Thyroid gland (tissue), 4 donors: ENCODE data around the gene TBC1D22B. TPM values are rescaled to one million over a fixed set of nuclear protein-coding genes. Genes with fewer than 3 reads are reported as not detected.
A peak's percentile ranks its signal among the peaks of the same experiment; 100 is the strongest.

ENCODE experiments used
- DNase-seq, 2 donors: peaks; one replicate each; pipeline ENCODE4 v3.0.0-alpha.2; 2019
- H3K27ac ChIP-seq, 3 donors: fragments of 200-600 bp; sonication (generic); 1 replicate in 2 of 3; 2 replicates in 1 of 3; pipeline ENCODE4 v1.5.1; 2016 to 2019; ENCODE audit warnings: mild to moderate bottlenecking in 1 of 3, moderate library complexity in 1 of 3
- H3K27me3 ChIP-seq: fragments of 200-600 bp; sonication (generic); one replicate; pipeline ENCODE4 v1.5.1; 2019
- H3K36me3 ChIP-seq, 2 donors: fragments of 200-600 bp; sonication (generic); one replicate each; pipeline ENCODE4 v1.5.1; 2016 to 2019
- H3K4me1 ChIP-seq, 2 donors: fragments of 200-600 bp; sonication (generic); one replicate each; pipeline ENCODE4 v1.5.1; 2017 to 2019
- H3K4me3 ChIP-seq, 3 donors: fragments of 200-600 bp; sonication (generic); replicated peaks in 1 of 3; 1 replicate in 2 of 3; 2 replicates in 1 of 3; pipeline ENCODE4 v1.5.1; 2016; ENCODE audit warnings: mild to moderate bottlenecking in 1 of 3
- H3K9me3 ChIP-seq: fragments of 200-600 bp; sonication (generic); one replicate; pipeline ENCODE4 v1.5.1; 2017
- POLR2A ChIP-seq, 2 donors: fragments of 450-650 bp; IDR thresholded peaks; one replicate each; pipeline ENCODE4 v1.6.1; 2017; ENCODE audit warnings: antibody characterized with exemption in 2 of 2, mild to moderate bottlenecking in 2 of 2, moderate library complexity in 1 of 2
- WGBS, 2 donors: methylation state at CpG; one replicate each; pipeline ENCODE4 v1.1.5; 2017; 5-methylcytosine and 5-hydroxymethylcytosine counted together
- intact Hi-C: fragments of 100-400 bp; cut with DNase I; formaldehyde crosslinking; loops from one replicate; pipeline ENCODE4 v1.15.1; 2023
- total RNA-seq, 4 donors: library from RNA; depleted of rRNA; stranded (reverse); fragments of >200 nt; gene quantifications; one replicate each; pipeline ENCODE4 v1.2.3, GENCODE V29; 2016
- TF ChIP-seq, protein P1 (sequence below), 6 experiments: fragments of 200-600 bp in 3 of 6; fragments of 450-650 bp in 3 of 6; sonication (generic) in 3 of 6; IDR thresholded peaks; one replicate each; pipeline ENCODE4 v1.5.1; 2016 to 2019; ENCODE audit warnings: antibody characterized with exemption in 6 of 6, mild to moderate bottlenecking in 2 of 6, inconsistent platforms in 1 of 6, moderate library complexity in 1 of 6

Gene TBC1D22B
- total RNA-seq, 4 donors from 2014 or later, result 11.5 to 15.7 (median 14.2) TPM

DNA sequence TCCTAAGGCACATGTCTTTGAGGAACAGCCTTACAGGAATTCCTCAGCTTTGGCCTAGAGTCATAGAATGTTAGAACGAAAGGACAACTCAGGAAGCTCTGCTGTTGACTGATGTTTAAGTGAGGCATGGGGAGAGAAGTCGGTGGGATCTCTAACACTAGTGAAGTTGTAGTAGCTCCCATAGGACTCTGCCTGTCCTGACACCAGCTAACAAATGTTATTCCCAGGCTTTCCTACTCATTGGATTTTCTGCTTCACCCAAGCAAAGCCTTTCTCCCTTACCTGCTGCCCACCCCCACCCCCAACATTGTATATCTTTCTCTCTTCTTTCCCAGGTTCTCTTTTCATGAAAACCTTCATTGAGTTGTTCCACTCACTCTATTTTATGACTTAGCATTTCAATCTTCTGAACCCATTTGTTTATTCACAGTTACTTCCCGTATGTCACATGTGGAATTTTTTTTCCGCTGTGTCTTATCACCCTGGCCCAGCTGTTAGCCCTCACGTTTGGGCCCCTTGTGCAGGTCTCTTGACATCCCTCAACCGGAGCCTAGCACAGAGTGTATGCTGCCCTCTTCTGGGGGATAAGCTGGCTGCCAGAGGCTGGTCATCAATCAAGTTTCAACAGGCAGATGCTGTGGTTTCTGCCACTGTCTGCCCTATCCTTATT is 57.0 kb downstream of the TBC1D22B start:
- Histone ChIP-seq H3K27ac (no peak overlapping the region), H3K4me1 (no peaks in the 10 kb centered on the region), H3K27me3 (no peaks in the 10 kb centered on the region), H3K36me3 (peaks cover 54 to 66% of the 10 kb centered on the region in 2 donors), H3K4me3 (no peak overlapping the region), H3K9me3 (no peaks in the 10 kb centered on the region)
- TF ChIP-seq, protein P1, sequence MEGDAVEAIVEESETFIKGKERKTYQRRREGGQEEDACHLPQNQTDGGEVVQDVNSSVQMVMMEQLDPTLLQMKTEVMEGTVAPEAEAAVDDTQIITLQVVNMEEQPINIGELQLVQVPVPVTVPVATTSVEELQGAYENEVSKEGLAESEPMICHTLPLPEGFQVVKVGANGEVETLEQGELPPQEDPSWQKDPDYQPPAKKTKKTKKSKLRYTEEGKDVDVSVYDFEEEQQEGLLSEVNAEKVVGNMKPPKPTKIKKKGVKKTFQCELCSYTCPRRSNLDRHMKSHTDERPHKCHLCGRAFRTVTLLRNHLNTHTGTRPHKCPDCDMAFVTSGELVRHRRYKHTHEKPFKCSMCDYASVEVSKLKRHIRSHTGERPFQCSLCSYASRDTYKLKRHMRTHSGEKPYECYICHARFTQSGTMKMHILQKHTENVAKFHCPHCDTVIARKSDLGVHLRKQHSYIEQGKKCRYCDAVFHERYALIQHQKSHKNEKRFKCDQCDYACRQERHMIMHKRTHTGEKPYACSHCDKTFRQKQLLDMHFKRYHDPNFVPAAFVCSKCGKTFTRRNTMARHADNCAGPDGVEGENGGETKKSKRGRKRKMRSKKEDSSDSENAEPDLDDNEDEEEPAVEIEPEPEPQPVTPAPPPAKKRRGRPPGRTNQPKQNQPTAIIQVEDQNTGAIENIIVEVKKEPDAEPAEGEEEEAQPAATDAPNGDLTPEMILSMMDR (IDR thresholded peaks at IDR 0.05), result peak in 3 of 6 experiments; percentile 13 to 32 (median 14)
- no peak for TF ChIP-seq POLR2A (IDR thresholded peaks at IDR 0.05)
- peak; percentile 6 to 9 for DNase-seq
- WGBS, 2 donors, result 80 to 86% methylated on average over 6 of the region's 6 CpGs
- intact Hi-C loops, result no loop called here

DNA sequence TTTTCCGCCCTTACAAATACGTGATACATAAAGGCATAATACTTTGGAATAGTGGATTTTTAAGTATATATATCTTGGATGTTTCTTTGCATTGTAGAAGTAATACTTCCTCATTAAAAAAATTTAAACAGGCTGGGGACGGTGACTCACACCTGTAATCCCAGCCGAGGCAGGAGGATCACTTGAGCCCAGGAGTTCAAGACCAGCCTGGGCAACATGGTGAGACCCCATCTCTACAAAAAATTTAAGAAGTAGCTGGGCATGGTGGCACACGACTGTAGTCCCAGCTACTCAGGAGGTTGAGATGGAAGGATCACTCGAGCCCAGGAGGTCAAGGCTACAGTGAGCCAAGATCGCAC is 57.6 kb downstream of the TBC1D22B start:
- no peak for DNase-seq
- no peaks in the 10 kb centered on the region for H3K27me3 ChIP-seq
- no peak overlapping the region for H3K27ac ChIP-seq
- no peaks in the 10 kb centered on the region for H3K4me1 ChIP-seq
- no peaks in the 10 kb centered on the region for H3K9me3 ChIP-seq
- 95 to 96% methylated on average over 7 of the region's 7 CpGs for WGBS, 2 donors
- intact Hi-C loops, result no loop called here
- H3K36me3 ChIP-seq, result peaks cover 59 to 66% of the 10 kb centered on the region in 2 donors
- no peak overlapping the region for H3K4me3 ChIP-seq
- no peak for TF ChIP-seq POLR2A (IDR thresholded peaks at IDR 0.05)
- TF ChIP-seq, protein P1 (IDR thresholded peaks at IDR 0.05), result no peak

DNA sequence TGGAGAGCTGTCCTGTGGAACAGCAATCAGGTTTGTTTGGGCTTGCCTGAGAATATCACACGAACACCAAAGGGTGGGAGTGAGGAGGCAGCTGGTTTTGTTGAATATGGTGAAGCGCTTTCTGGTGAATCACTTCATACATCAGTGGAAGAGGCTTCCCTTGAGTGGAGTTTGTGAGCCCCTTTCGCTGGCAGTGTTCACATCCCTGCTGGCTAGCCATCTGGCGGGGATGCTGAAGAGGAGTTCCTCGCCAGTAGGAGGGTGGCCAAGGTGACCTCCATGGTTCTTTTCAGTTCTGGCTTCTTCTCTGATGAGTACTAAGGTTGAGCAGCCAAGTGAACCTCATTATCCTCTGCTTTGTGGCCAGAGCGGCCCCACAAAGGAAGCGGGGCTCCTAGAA is 58.5 kb downstream of the TBC1D22B start:
- peaks cover 62 to 66% of the 10 kb centered on the region in 2 donors for H3K36me3 ChIP-seq

DNA sequence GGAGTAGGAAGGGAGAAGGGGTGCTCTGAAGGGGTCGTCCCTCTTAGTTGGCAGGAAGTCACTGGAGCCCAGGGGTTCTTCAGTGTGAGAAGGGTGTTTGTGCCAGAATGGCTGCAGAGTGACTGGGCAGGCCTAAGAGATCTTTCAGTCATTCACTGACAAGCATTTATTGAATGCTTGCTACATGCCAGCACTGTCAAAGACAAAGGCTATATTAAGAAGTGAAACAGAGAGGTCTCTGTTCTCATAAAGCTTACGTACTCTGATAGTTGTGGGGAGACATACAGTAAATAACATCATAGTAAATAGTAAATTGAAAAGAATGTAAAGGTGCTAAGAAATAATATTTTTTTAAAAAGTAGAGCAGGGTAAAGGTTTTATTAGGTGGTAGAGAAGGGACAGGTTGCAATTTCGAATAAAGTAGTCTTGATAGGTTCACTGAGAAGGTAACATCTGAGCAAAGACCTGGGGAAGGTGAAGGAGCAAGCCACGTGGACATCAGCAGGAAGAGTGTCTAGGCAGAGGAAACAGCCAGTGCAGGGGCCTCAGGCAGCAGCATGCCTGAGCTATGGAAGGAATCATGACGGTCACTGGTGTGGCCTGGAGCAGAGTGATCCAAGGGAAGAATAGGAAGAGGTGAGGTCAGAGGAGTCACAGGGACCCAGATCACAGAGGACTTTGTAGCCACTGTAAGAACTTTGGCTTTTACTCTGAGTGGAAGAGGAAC is 59.9 kb downstream of the TBC1D22B start:
- DNase-seq, result no peak
- no peak for TF ChIP-seq POLR2A (IDR thresholded peaks at IDR 0.05)
- Histone ChIP-seq H3K36me3 (peaks cover 66% of the 10 kb centered on the region in 2 donors), H3K27ac (no peak overlapping the region), H3K27me3 (no peaks in the 10 kb centered on the region), H3K4me1 (no peaks in the 10 kb centered on the region), H3K9me3 (no peaks in the 10 kb centered on the region), H3K4me3 (no peak overlapping the region)
- 94 to 95% methylated on average over 5 of the region's 5 CpGs for WGBS, 2 donors
- intact Hi-C loops, result no loop called here

More for the DNA sequence above, 58.5 kb downstream of the TBC1D22B start:
- no peak for DNase-seq
- intact Hi-C loops, result no loop called here
- WGBS, 2 donors, result 89 to 96% methylated on average over 7 of the region's 7 CpGs
- Histone ChIP-seq H3K4me3 (no peak overlapping the region), H3K27ac (no peak overlapping the region), H3K9me3 (no peaks in the 10 kb centered on the region), H3K4me1 (no peaks in the 10 kb centered on the region), H3K27me3 (no peaks in the 10 kb centered on the region)
- TF ChIP-seq POLR2A (IDR thresholded peaks at IDR 0.05), result no peak
- TF ChIP-seq, protein P1 (IDR thresholded peaks at IDR 0.05), result no peak

DNA sequence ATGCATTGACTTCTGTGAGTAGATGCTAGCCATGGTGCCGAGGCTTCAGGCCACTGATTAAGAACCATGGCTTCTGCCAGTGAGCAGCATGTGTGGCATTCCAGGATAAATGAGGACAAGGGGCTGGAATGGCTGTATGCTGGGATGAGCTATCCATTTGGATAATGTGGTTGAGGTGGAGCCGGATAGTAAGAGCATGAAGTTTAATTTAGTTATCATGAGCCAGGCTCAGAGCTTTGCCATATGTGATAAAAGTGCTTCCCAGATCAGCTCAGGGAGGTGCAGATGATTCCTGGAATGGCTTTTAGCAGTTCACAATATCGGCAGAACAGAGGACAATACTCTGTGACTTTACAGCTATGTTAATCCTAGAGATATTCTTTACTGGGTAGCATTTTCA is 61.6 kb downstream of the TBC1D22B start:
- Histone ChIP-seq H3K27ac (no peak overlapping the region), H3K4me1 (peaks cover 0 to 5% of the 10 kb centered on the region in 2 donors), H3K36me3 (peaks cover 51 to 52% of the 10 kb centered on the region in 2 donors), H3K27me3 (no peaks in the 10 kb centered on the region), H3K4me3 (no peak overlapping the region), H3K9me3 (no peaks in the 10 kb centered on the region)
- no peak for DNase-seq
- 83 to 97% methylated on average over 3 of the region's 3 CpGs for WGBS, 2 donors
- TF ChIP-seq POLR2A (IDR thresholded peaks at IDR 0.05), result no peak
- TF ChIP-seq, protein P1 (IDR thresholded peaks at IDR 0.05), result no peak
- intact Hi-C loops, result no loop called here
